Measurements from ENCODE around the gene TIGD6.

GRCh38 chr5:150044329-150044681 lies 43.9 kb upstream of the TIGD6 start:
- TF ChIP-seq CTCF (IDR thresholded peaks at IDR 0.05) (no peak), EP300 (IDR thresholded peaks at IDR 0.05; ENCODE audit: low read depth) (no peak), POLR2A (IDR thresholded peaks at IDR 0.05) (no peak)

All from transverse colon (tissue), 3 donors.